ENCODE measurements around the gene LMX1A.
A peak's percentile ranks its signal among the peaks of the same experiment; 100 is the strongest.

LMX1A gene

GRCh38 chr1:165168467-165168866 lies 188.0 kb downstream of the LMX1A start:
- no peak overlapping the region for H3K4me3 ChIP-seq (ENCODE audit: low read length)
- TF ChIP-seq CTCF (IDR thresholded peaks at IDR 0.05; ENCODE audit: insufficient read depth, low read depth, low read length, missing control alignments) = no peak
- no peak for DNase-seq (ENCODE audit: low read depth)

- DNase-seq (ENCODE audit: low read depth) = peak; percentile 83
- H3K4me3 ChIP-seq (ENCODE audit: low read length) = no peak overlapping the region
- no peak for TF ChIP-seq CTCF (IDR thresholded peaks at IDR 0.05; ENCODE audit: insufficient read depth, low read depth, low read length, missing control alignments)
Observed at GRCh38 chr1:165162671-165163241, 193.8 kb downstream of the LMX1A start.

DNA sequence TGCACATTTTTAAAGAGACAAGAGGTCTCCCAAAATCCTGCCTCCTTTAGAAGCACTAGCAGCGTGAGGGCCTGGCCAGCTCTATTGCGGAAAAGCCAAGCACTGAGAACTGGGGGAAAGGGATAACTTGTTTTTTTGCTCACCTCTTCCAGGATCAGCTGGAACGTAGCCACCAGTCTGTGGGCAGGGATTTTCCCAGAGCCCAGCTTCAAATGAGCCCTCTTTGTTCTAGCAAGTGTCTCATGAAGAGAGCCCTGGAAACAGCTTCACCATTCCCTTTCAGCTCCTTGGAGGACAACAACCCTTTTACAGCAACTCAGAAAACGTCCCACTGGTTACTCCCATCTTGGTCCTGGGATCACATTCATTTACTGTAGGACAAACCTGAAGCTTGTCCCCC lies 195.4 kb downstream of the LMX1A start:
- no peak for TF ChIP-seq CTCF (IDR thresholded peaks at IDR 0.05; ENCODE audit: insufficient read depth, low read depth, low read length, missing control alignments)
- DNase-seq (ENCODE audit: low read depth) = peak; percentile 32
- H3K4me3 ChIP-seq (ENCODE audit: low read length) = no peak overlapping the region

DNA sequence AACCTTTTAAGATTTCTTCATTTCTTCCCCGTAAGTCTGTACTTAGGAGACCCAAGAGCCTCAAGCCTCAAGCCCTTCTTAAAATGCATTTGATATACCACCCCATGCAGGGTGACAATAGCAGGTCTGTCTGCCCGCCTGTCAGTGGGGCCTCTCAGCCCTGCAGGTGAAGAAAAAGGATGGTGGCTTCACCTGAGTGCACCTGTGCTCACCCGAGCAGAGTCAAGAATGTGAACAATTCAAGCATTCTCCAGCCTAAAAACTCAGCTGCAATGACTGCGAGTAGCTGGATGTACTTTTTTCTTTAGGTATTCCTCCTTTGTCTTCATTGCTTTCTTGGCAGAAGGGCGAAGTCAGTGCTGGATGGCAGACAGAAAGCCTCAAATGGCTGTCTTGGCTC lies 203.3 kb downstream of the LMX1A start:
- no peak for DNase-seq (ENCODE audit: low read depth)
- no peak overlapping the region for H3K4me3 ChIP-seq (ENCODE audit: low read length)
- no peak for TF ChIP-seq CTCF (IDR thresholded peaks at IDR 0.05; ENCODE audit: insufficient read depth, low read depth, low read length, missing control alignments)

- peak; percentile 11 for TF ChIP-seq CTCF (IDR thresholded peaks at IDR 0.05; ENCODE audit: insufficient read depth, low read depth, low read length, missing control alignments)
- peak; percentile 23 for DNase-seq (ENCODE audit: low read depth)
- no peak overlapping the region for H3K4me3 ChIP-seq (ENCODE audit: low read length)
Observed at GRCh38 chr1:165152727-165153126, 203.8 kb downstream of the LMX1A start.

GRCh38 chr1:165152109-165152508 lies 204.4 kb downstream of the LMX1A start:
- DNase-seq (ENCODE audit: low read depth) = no peak
- TF ChIP-seq CTCF (IDR thresholded peaks at IDR 0.05; ENCODE audit: insufficient read depth, low read depth, low read length, missing control alignments) = no peak
- H3K4me3 ChIP-seq (ENCODE audit: low read length) = no peak overlapping the region
